Erythroblast (primary cell): ENCODE data around the gene SWI5.

Experiments used
- GATA1 ChIP-seq: IDR thresholded peaks from 2 replicates; pipeline ENCODE4 v1.6.1; 2011; ENCODE audit warnings: low read depth, mild to moderate bottlenecking, control low read depth, low read length, moderate library complexity
- POLR2A ChIP-seq: IDR thresholded peaks from 2 replicates; pipeline ENCODE4 v1.6.1; 2011; ENCODE audit warnings: mild to moderate bottlenecking, low read length

DNA sequence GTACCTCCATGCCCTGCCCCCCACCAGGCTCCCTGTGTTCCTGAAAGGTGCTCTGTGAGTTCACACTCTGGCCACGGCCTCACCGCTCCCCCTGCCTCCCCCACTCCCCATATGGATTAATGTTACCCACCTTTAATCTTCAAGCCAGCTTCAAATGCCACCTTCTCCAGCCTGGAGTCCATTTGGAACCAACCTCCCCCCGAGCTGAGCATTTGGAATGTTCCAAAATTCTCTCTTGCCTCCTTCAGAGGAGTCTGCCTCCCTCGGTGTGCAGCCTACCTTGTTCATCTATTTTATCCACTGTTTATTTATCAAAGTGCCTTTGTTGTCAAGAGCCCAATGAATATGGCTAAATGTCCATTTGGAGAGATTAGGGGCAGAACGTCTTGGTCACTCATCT, 4.6 kb upstream of the SWI5 start:
- no peak for TF ChIP-seq POLR2A
- no peak for TF ChIP-seq GATA1
